Measurements from ENCODE around the gene EEF2.
"Not testable (repeated sequence)": the region's sequence is repeated elsewhere in the genome, so short reads cannot be mapped to it uniquely, and the experiment has no call there.

Gene EEF2

DNA sequence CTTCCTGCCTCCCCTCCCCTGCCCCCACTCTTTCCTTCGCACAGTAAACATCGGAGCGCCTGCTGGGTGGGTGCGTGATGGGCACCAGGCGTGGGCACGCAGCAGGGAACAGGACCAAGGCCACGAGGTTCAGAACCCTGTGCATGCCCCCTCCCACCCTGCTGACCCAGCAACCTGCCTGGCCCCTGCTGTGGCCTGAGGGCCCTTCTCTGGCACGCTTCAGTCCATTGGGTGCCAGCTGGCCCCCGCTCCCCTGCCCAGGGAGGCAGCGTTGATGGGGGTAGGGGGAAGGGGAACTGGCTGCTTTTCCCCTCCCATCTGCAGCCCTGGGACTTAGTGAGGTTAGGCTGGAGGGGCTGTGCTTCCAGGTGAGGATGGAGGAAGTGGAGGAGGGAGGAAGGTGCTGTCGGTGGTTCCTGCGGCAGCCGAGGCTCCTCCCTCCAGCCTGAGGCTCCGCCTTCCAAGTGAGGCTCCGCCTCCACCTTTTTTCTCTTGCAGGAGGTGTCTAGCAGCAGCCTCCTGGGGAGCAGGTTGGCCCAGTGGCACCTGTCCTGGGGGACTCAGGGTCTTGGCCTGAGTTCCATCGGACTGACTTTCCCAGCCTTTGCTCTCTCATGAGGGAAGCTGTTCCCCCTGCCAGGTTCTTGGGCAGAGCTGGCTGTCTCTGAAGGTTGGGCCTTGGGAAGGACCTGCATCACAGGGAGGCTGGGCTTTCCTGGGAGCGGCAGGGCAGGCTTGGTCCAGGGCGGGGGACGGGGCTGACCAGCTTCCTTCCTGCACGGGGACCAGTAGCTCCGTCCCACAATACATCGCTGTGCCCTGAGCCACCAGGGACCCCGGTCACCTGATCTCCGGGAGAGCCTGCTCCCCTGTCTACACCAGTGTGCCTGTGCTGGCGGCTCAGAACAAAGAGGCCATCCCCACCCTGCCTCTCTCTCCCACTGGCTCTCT, 29.6 kb upstream of the EEF2 start:
- no peak for DNase-seq (ENCODE audit: low spot score)

DNA sequence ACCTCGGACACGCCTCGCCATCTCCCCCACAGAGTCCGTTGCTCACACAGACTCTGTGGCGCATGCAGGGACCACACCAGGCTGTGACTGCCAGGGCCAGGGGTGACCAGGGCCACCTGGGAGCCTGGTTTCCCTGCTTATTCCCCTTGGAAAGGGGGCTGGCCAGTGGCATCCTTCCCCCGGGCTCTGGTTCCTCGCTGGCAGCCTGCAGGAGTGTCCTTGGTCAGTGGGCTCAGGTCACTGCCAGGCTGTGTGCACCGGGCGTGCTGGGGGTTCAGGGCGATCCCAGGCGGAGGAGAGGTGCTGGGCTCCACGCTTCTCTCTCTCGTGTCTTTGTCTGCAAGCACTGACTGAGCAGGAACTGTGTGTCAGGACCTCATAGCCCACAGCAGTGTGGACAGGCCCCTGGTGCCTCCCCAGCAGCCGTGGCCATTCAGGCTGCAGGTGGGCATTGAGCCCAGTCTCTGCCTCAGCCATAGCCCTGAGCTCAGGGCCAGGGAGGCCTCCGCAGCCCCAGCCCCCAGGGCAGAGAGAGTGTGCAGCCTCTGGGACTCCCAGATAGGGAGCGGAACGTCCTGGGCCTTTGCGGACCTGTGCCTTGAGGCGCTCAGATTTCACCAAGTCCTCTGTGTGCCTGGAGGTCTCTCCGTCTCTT, 28.8 kb upstream of the EEF2 start:
- DNase-seq (ENCODE audit: low spot score) = no peak

DNA sequence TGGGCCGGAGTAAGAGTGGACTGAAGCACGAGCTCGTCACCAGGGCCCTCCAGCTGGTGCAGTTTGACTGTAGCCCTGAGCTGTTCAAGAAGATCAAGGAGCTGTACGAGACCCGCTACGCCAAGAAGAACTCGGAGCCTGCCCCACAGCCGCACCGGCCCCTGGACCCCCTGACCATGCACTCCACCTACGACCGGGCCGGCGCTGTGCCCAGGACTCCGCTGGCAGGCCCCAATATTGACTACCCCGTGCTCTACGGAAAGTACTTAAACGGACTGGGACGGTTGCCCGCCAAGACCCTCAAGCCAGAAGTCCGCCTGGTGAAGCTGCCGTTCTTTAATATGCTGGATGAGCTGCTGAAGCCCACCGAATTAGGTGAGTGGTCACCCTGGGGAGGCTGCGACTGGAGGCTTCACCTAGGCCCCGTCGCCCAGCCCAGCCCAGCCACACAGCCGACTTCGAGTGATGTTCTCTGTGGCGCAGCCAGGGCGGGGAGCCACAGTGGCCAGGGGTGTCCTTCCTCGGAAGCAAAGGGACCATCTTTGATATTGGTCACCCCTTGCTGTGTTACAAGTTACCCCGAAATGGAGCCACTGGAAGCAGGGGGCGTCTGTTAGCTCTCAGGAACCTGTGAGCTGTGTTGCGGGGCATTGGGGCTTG, 27.8 kb upstream of the EEF2 start:
- DNase-seq (ENCODE audit: low spot score) = no peak

DNA sequence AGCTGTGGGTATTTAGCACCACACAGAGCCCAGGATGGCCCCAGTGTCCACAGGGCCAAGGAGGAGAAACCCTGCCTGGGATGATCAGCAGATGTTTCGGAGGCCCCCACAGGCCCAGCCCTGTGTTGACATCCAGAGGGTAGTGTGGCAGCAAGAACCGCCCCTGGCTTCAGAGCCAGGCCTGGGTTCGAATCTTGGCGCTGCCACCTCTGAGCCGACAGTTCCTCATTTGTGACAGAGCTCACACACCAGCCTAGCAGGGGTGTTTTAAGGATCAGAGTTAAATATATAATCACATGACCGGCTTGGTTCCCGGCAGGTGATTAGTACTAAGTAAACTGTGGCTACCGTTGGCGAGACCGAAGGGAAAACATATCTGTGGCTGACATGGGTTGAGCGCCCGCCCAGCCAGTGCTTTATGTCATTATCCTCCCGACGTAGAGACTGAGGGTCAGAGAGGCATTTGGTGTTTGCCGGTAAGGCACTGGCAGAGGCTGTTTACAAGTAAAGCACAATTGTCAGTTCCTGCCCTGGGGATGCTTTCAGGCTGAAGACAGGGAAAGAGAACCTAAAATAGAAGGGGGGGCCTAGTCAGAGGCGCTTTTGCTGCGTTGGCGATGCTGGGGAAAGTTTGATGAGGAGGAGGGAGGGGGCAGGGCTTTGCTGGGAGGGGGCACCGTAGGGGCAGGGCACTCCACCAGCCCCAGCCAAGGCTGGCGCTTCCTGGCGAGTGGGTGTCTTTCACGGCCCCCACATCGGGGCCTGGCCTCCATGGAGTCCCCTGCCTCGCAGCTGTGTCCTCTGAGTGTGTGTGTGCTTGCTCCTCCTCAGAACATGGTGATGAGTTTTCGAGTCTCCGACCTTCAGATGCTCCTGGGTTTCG, 27.1 kb upstream of the EEF2 start:
- no peak for DNase-seq (ENCODE audit: low spot score)

DNA sequence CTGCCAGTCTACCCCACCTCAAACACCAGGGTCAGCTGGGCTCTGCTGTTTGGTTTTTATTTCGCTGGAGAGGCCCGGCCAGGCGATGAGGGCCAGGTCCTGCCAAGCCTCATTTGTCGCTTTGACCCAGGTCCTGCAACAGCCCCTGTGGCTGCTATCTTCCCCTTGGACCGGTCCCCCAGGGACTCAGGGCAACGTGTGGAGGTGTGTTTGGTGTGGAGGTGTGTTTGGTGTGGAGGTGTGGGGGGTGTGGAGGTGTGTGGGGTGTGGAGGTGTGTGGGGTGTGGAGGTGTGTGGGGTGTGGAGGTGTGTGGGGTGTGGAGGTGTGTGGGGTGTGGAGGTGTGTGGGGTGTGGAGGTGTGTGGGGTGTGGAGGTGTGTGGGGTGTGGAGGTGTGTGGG, 26.2 kb upstream of the EEF2 start:
- not testable (repeated sequence) for DNase-seq (ENCODE audit: low spot score)

DNA sequence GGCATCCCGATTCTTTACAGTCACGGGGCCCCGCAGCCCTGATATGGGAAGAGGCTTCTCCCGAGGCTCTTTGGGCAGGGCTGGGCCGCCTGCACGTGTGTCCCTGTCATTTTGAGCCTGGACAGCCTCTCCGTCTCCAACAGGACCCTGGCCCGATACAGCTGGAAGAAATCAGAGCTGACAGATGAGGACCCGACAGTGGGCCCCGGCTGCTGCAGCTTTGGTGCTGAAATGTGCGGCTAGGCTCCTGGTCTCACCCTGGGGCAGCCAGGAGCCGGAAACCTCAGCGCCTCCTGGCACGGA, 25.5 kb upstream of the EEF2 start:
- no peak for DNase-seq (ENCODE audit: low spot score)

DNA sequence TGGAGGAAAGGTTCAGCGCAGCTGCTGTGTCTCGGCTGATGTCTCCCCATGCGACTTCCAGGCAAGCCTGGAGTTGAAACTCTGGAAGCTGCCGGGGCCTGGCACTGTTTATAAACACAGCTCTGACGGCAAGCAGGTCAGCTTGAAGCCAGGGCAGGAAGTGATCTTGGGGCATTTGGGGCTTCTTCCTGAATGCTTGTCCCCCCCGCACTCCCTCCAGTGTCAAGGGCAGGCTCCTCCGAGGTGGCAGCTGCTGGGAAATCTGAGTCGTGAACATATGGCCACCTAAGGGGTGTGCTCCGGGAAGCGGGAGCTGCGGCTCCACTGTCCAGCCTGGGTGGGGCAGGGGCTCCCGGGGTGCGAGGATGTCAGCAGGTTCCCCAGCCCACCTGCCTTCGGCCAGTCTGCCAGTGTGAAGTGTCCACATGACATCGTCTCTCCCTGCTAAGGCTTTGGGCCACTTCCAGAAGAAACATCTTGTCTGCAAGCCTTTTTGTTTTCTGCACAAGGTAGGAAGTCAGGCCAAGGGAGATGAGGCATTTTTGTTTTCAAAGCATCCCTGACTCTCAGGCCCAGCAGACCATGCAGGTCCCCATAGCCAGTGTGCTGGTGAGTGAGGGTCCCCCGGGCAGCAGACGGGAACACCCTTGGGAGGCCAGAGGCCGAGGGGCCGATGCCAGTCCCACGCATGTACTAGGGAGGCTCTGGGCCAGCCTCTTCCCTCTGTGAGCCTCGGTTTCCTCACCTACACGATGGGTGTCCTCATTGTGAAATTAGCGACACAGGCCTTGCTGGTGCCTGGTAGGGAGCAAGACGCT, 24.9 kb upstream of the EEF2 start:
- no peak for DNase-seq (ENCODE audit: low spot score)

DNA sequence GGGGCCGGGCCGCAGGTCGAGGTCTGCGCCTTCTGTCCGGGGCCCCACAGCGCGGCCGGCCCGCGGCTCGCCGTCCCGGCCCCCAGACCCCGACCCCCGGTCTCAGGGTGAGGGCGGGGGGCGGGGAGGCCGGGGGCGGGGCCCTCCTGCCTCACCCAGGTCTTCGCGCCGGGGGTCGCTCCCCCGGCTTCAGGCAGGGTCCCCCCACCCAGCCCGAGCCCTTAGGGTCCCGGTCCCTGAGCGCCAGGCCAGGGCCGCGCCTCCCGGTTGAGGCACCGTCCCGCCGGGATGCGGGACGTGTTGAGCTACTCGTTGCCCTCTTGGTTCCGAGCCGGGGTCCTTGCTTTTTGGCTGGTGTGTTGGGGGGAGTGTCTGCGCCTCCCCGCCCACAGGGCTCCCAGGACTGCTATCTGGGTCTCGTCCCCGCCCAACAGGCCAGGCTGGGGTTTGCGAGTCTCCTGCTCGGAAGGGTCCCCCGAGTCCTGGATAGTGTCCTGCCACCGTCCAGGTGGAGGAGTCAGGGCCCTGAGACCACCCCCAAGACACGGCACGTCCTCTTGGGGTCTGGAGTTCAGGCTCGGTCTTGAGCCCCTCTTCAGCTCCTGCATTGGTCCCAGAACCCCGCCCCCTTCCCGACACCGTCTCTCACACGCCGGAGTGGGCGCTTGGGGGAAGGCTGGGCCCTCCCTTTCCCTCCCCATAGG, 22.7 kb upstream of the EEF2 start:
- DNase-seq (ENCODE audit: low spot score) = no peak

DNA sequence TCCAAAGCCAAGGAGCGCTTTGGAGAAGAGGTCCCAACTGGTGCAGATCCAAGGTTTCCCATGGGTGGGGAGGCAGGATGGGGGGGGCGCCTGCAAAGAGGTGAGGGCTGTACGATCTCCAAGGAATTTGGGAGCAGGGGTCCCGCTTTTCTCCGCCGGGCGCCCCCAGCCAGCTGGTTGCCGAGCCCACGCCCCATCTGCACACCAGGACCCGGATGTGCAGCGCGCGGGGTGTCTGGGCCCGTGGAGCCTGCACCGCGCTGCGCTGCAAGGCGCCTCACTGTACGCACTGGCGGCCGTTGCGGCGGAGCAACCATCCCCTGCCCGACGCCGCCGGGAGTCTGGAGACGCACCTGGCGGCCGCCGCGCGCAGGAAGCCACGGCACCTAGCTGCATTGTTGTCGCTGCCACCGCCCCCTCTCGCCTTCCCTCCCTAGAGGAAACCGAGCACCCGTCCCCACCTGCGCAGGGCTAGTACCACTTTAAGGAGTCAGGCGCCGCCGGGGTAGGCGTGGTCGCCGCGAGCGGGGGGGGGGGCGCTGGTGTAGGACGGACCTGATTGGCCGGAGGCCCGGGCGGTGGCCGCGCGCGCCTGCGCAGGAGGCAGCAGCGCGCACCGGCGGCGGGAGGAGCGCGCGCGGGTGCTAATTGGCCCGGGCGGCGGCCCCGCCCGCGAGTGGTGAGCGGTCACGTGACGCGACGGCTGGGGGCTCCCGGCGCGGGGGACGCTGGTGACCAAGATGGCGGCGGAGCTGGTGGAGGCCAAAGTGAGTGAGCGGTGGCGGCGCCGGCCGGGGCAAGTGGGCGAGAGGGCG, 22.0 kb upstream of the EEF2 start, which contains the start of gene PIAS4:
TSS of gene PIAS4 (plus strand) at position 716 of the 815 bp plus-strand sequence. CDS start at position 741, 25 bp downstream.
- DNase-seq (ENCODE audit: low spot score) = peak; percentile 98

DNA sequence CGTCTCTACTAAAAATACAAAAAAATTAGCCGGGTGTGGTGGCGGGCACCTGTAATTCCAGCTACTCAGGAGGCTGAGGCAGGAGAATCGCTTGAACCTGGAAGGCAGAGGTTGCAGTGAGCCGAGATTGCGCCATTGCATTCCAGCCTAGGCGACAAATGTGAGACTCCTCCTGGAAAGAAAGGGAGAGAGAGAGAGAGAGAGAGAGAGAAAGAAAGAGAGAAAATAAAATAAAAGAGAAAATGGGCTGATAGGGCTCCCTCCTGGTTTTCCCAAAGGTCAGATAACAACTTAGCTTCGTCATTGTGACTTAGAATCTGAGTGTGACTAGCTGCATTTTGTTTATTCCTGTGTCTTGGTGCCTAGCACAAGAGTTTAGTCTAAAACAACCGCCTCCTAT, 20.2 kb upstream of the EEF2 start:
- not testable (repeated sequence) for DNase-seq (ENCODE audit: low spot score)

DNA sequence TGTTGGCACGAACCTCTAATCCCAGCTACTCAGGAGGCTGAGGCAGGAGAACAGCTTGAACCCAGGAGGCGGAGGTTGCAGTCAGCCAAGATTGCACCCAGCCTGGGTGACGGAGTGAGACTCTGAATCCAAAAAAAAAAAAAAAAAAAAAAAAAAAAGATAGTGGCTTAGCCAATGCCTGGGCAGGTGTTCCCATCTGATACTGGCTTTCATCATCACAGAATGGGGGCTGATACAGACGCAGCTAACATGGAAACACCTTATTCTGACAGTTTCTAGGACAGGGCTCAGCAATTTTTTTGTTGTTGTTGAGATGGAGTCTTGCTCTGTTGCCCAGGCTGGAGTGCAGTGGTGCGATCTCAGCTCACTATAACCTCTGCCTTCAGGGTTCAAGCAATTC, 15.5 kb upstream of the EEF2 start:
- DNase-seq (ENCODE audit: low spot score) = not testable (repeated sequence)

DNA sequence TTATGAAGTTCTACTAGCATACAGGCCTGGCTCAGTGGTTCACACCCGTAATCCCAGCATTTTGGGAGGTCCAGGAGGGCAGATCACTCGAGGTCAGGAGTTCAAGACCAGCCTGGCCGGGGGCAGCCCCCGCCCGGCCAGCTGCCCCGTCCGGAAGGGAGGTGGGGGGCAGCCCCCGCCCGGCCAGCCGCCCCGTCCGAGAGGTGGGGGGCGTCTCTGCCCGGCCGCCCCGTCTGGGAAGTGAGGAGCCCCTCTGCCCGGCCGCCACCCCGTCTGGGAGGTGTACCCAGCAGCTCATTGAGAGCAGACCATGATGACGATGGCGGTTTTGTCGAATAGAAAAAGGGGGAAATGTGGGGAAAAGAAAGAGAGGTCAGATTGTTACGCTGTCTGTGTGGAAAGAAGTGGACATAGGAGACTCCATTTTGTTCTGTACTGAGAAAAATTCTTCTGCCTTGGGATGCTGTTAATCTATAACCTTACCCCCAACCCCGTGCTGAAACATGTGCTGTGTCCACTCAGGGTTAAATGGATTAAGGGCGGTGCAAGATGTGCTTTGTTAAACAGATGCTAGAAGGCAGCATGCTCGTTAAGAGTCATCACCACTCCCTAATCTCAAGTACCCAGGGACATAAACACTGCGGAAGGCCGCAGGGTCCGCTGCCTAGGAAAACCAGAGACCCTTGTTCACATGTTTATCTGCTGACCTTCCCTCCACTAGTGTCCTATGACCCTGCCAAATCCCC, 13.6 kb upstream of the EEF2 start:
- not testable (repeated sequence) for DNase-seq (ENCODE audit: low spot score)

DNA sequence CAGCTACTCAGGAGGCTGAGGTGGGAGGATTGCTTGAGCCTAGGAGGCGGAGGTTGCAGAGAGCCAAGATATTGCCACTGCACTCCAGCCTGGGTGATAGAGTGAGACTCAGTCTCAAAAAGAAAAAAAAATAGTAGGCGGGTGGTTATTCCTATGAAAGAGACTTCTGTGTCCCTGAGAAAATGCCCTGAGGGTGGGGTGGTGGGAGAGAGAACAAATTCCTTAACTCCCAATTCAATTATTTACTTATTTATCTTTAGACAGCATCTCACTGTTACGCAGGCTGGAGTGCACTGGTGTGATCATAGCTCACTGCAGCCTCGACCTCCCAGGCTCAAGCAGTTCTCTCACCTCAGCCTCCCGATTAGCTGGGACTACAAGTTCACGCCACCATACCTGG, 10.3 kb upstream of the EEF2 start:
- no peak for DNase-seq (ENCODE audit: low spot score)

DNA sequence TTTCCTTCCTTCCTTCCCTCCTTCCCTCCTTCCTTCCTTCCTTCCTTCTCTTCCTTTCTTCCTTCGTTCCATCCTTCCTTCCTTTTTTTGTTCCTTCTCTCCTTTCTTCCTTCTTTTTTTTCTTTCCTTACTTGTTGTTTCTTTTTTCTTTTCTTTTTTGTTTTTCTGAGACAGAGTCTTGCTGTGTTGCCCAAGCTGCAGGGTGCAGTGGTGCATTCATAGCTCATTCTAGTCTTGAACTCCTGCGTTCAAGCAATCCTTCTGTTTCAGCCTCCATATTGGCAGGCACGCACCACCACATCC, 5.5 kb upstream of the EEF2 start:
- DNase-seq (ENCODE audit: low spot score) = no peak

DNA sequence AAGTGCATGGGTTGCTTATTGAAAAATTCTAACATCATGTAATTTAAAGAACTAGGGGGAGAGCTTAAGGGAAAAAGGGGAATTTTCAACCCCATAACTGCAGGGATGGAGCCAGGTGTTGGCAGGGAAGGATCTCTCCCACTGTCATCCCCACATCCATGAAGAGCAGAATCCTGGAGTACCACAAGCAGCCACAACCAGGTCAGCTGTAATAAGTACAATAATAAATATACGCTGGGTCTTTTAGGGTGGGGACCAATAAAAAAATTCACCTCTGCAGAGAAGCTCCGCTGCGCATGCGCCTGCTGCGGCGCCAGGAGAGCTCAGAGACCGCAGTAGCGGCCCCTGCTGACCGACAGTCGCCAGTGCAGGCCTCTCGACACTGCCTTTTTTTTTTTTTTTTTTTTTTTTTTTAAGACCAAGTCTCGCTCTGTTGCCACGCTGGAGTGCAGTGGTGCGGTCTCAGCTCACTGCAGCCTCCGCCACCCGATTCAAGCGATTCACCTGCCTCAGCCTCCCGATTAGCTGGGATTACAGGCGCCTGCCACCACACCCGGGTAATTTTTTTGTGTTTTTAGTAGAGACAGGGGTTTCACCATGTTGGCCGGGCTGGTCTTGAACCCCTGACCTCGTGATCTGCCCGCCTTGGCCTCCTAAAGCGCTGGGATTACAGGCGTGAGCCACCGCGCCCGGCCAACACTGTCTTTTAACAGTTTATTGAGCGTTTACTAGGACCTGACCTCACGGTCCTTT, 2.5 kb upstream of the EEF2 start:
- peak; percentile 63 for DNase-seq (ENCODE audit: low spot score)

DNA sequence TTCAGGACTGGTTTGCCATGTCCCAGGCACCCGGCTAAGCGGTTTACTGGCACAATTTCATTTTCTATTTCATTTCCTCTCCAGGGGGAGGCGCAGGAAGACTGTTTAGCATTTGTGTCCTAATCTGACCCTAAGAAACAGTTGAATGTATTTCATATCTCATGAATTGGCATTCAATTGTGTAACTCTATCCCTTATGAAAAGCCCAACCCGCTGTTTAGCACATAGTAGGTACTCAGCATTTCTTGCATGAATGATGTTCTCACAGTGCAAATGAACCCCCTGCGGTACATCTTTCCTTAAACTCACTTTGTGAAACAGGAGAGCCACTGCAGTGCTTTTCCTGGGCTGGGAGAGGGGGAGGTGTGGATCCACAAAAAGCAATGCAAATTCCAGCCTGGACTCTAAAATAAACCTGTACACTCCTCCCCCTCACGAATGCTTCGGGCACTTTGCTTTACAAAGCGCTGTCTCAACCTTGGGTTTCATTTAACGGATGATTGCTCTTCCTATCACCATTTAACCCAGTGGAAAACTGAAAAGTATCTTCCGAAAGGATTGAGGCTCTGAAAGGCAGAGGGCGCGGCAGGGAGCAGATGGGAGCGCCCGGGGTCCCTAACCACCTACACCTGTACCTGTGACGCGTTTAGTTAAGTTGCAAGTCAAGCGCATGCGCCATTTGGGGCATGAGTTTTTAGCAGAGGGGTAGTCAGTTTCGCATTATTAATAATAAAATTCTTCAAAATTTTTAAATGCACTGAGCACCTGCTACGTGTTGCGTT, 1.2 kb upstream of the EEF2 start:
- peak; percentile 62 for DNase-seq (ENCODE audit: low spot score)

DNA sequence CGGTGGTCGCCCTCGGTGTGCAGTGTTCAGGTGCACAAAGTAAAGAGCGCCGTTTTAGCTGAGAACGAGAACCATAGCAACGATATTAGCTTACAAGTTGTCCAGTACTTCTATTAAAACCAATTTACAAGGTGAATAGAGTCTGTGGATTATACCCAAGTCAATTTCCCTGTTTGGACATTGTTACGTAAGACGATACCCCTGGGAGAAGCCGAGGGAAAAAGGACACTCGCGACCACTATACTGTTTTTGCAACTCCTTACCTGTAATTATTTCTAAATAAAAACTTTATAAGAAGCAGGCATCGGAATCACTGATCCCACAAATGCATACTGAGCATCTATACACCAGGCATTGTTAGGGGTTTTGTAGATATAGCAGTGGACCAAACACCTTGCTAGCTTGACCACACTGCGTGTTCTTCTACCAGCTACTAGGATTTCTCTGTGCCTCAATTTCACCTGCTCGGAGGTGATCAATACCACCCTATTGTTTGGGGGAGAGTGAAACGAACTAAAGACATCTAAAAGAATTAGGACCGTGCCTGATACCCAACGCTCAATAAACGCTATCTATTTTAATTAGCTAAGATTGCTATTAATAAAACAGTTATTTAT, 488 bp upstream of the EEF2 start:
- no peak for DNase-seq (ENCODE audit: low spot score)
